Measurements from ENCODE around the gene ANO10.

DNA sequence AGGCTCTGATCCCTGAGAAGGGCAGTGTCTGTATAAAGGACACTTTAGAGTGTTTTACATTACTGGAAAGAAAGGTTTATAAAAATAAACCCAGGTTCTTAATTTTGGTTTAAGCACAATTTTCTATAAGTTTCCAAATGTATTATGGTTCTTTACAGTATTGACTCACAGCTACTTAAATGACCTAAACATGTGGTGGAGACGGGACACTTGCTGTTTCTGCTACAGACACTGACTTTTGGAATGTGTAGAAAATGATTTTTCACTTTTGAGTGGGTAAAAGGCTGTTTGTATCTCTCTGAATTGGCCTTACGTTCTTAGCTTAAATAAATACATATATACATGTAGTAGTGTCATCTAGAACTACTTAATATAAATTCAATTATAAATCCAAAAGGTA, 280.0 kb downstream of the ANO10 start:
- no peak for TF ChIP-seq EP300 (IDR thresholded peaks at IDR 0.05)
- no peak for TF ChIP-seq POLR2A (IDR thresholded peaks at IDR 0.05)
